Endometrial microvascular endothelial cells (primary cell): Measurements from ENCODE around the gene SCARF2. TPM values are rescaled to one million over a fixed set of nuclear protein-coding genes. Genes with fewer than 3 reads are reported as not detected.
"Not testable (repeated sequence)": the region's sequence is repeated elsewhere in the genome, so short reads cannot be mapped to it uniquely, and the experiment has no call there.

Experiments used
- in situ Hi-C: cut with HindIII; loops from 2 replicates; pipeline ENCODE4 v1.10.0; 2017; ENCODE audit warnings: low sequenced_read_pairs, low pct_unique_long_range_greater_than_20kb; ENCODE audit errors: inconsistent ontology term
- total RNA-seq: library from RNA; depleted of rRNA; stranded (reverse); fragments of >200 nt; gene quantifications from one replicate; pipeline ENCODE4 v1.2.3, GENCODE V29; 2015; ENCODE audit errors: inconsistent ontology term

Gene SCARF2
- total RNA-seq, 1 donor from 2014 or later, result 5.0 TPM

- in situ Hi-C loops, result no loop called here
Observed at GRCh38 chr22:20420157-20420842, 17.3 kb downstream of the SCARF2 start.

- in situ Hi-C loops, result no loop called here
Observed at GRCh38 chr22:20419664-20419951, 18.0 kb downstream of the SCARF2 start.

- in situ Hi-C loops, result no loop called here
Observed at GRCh38 chr22:20418211-20418788, 19.3 kb downstream of the SCARF2 start.

GRCh38 chr22:20415699-20416098 lies 21.9 kb downstream of the SCARF2 start:
- in situ Hi-C loops, result not testable (repeated sequence)

GRCh38 chr22:20415241-20415640 lies 22.4 kb downstream of the SCARF2 start:
- in situ Hi-C loops, result not testable (repeated sequence)

GRCh38 chr22:20414450-20414849 lies 23.2 kb downstream of the SCARF2 start:
- in situ Hi-C loops, result no loop called here

- in situ Hi-C loops, result no loop called here
Observed at GRCh38 chr22:20414059-20414440, 23.6 kb downstream of the SCARF2 start.

- in situ Hi-C loops, result no loop called here
Observed at GRCh38 chr22:20413217-20414058, 24.2 kb downstream of the SCARF2 start.

GRCh38 chr22:20412474-20413216 lies 25.0 kb downstream of the SCARF2 start:
- in situ Hi-C loops, result no loop called here

GRCh38 chr22:20409385-20409784 lies 28.2 kb downstream of the SCARF2 start:
- in situ Hi-C loops, result not testable (repeated sequence)

- in situ Hi-C loops, result no loop called here
Observed at GRCh38 chr22:20408891-20409290, 28.7 kb downstream of the SCARF2 start.

GRCh38 chr22:20407829-20408228 lies 29.8 kb downstream of the SCARF2 start:
- in situ Hi-C loops, result no loop called here

GRCh38 chr22:20406686-20407408 lies 30.8 kb downstream of the SCARF2 start:
- in situ Hi-C loops, result no loop called here

- in situ Hi-C loops, result no loop called here
Observed at GRCh38 chr22:20405931-20406685, 31.5 kb downstream of the SCARF2 start.

GRCh38 chr22:20405291-20405930 lies 32.2 kb downstream of the SCARF2 start:
- in situ Hi-C loops, result no loop called here

- in situ Hi-C loops, result no loop called here
Observed at GRCh38 chr22:20404881-20405280, 32.7 kb downstream of the SCARF2 start.

- in situ Hi-C loops, result no loop called here
Observed at GRCh38 chr22:20403779-20404140, 33.9 kb downstream of the SCARF2 start.
